ENCODE measurements around the gene GRK7. TPM values are rescaled to one million over a fixed set of nuclear protein-coding genes. Genes with fewer than 3 reads are reported as not detected.
A peak's percentile ranks its signal among the peaks of the same experiment; 100 is the strongest.
"Not testable (repeated sequence)": the region's sequence is repeated elsewhere in the genome, so short reads cannot be mapped to it uniquely, and the experiment has no call there.

GRK7 gene
- total RNA-seq, 1 experiment from 2014 or later = 0.20 TPM

GRCh38 chr3:141795741-141796080 lies 32.5 kb downstream of the GRK7 start:
- peaks cover 14% of the 10 kb centered on the region; the same call in 1 of the 2 replicates for H3K4me1 ChIP-seq
- H3K27ac ChIP-seq = no peak overlapping the region
- H3K36me3 ChIP-seq = no peaks in the 10 kb centered on the region
- H3K4me3 ChIP-seq = no peak overlapping the region
- no peaks in the 10 kb centered on the region for H3K9me3 ChIP-seq (replicated peaks)
- DNase-seq = no peak
- H3K27me3 ChIP-seq = no peaks in the 10 kb centered on the region

GRCh38 chr3:141796081-141796888 lies 33.1 kb downstream of the GRK7 start:
- H3K4me3 ChIP-seq = peak overlapping the region; percentile 60
- peak; percentile 55 to 71 for DNase-seq
- peak overlapping the region; percentile 76 for H3K27ac ChIP-seq
- H3K4me1 ChIP-seq = peaks cover 14% of the 10 kb centered on the region; the same call in 1 of the 2 replicates
- H3K9me3 ChIP-seq (replicated peaks) = no peaks in the 10 kb centered on the region
- H3K27me3 ChIP-seq = no peaks in the 10 kb centered on the region
- no peaks in the 10 kb centered on the region for H3K36me3 ChIP-seq

- no peaks in the 10 kb centered on the region for H3K36me3 ChIP-seq
- peak overlapping the region; percentile 76 for H3K27ac ChIP-seq
- peaks cover 14% of the 10 kb centered on the region; the same call in 1 of the 2 replicates for H3K4me1 ChIP-seq
- no peaks in the 10 kb centered on the region for H3K9me3 ChIP-seq (replicated peaks)
- H3K4me3 ChIP-seq = peak overlapping the region; percentile 60
- DNase-seq = peak; percentile 92 to 93
- no peaks in the 10 kb centered on the region for H3K27me3 ChIP-seq
These were observed 33.9 kb downstream of the GRK7 start for GRCh38 chr3:141796889-141797781.

GRCh38 chr3:141797819-141798447 lies 34.7 kb downstream of the GRK7 start:
- Histone ChIP-seq H3K9me3 (replicated peaks) (no peaks in the 10 kb centered on the region), H3K27me3 (no peaks in the 10 kb centered on the region), H3K36me3 (no peaks in the 10 kb centered on the region), H3K4me3 (peak overlapping the region; percentile 60), H3K27ac (peak overlapping the region; percentile 76), H3K4me1 (peaks cover 14% of the 10 kb centered on the region; the same call in 1 of the 2 replicates)
- peak in 1 of 2 experiments; percentile 26 for DNase-seq

- peaks cover 14% of the 10 kb centered on the region; the same call in 1 of the 2 replicates for H3K4me1 ChIP-seq
- no peaks in the 10 kb centered on the region for H3K36me3 ChIP-seq
- DNase-seq = peak; percentile 27 to 29
- no peak overlapping the region for H3K27ac ChIP-seq
- no peaks in the 10 kb centered on the region for H3K27me3 ChIP-seq
- no peaks in the 10 kb centered on the region for H3K9me3 ChIP-seq (replicated peaks)
- peak overlapping the region; percentile 60 for H3K4me3 ChIP-seq
These were observed 35.2 kb downstream of the GRK7 start for GRCh38 chr3:141798448-141798845.

- Histone ChIP-seq H3K27ac (no peak overlapping the region), H3K4me3 (no peak overlapping the region), H3K27me3 (no peaks in the 10 kb centered on the region), H3K9me3 (replicated peaks) (no peaks in the 10 kb centered on the region), H3K4me1 (peaks cover 5% of the 10 kb centered on the region; the same call in 1 of the 2 replicates), H3K36me3 (no peaks in the 10 kb centered on the region)
- DNase-seq = no peak
These were observed 39.3 kb downstream of the GRK7 start for GRCh38 chr3:141802316-141803077.

GRCh38 chr3:141803538-141803937 lies 40.3 kb downstream of the GRK7 start:
- H3K27me3 ChIP-seq, H3K4me1 ChIP-seq: not testable (repeated sequence)

GRCh38 chr3:141804447-141804777 lies 41.2 kb downstream of the GRK7 start:
- Histone ChIP-seq H3K27ac (no peak overlapping the region), H3K4me3 (no peak overlapping the region), H3K27me3 (no peaks in the 10 kb centered on the region), H3K36me3 (no peaks in the 10 kb centered on the region), H3K4me1 (no peaks in the 10 kb centered on the region; the same call in 1 of the 2 replicates), H3K9me3 (replicated peaks) (no peaks in the 10 kb centered on the region)
- DNase-seq = no peak

More at GRCh38 chr3:141803538-141803937, 40.3 kb downstream of the GRK7 start:
- not testable (repeated sequence) for DNase-seq; H3K27ac ChIP-seq; H3K4me3 ChIP-seq; H3K36me3 ChIP-seq; H3K9me3 ChIP-seq (replicated peaks)

GRCh38 chr3:141804778-141805639 lies 41.8 kb downstream of the GRK7 start:
- Histone ChIP-seq H3K4me3 (no peak overlapping the region), H3K27ac (no peak overlapping the region), H3K9me3 (replicated peaks) (no peaks in the 10 kb centered on the region), H3K36me3 (no peaks in the 10 kb centered on the region), H3K4me1 (no peaks in the 10 kb centered on the region; the same call in 1 of the 2 replicates), H3K27me3 (no peaks in the 10 kb centered on the region)
- DNase-seq = no peak

- H3K4me3 ChIP-seq = no peak overlapping the region
- H3K9me3 ChIP-seq (replicated peaks) = no peaks in the 10 kb centered on the region
- no peaks in the 10 kb centered on the region for H3K36me3 ChIP-seq
- DNase-seq = no peak
- H3K4me1 ChIP-seq = peaks cover 7% of the 10 kb centered on the region
- H3K27me3 ChIP-seq = no peaks in the 10 kb centered on the region
- no peak overlapping the region for H3K27ac ChIP-seq
These were observed 44.2 kb downstream of the GRK7 start for GRCh38 chr3:141807277-141808033.

GRCh38 chr3:141808586-141808985 lies 45.4 kb downstream of the GRK7 start:
- Histone ChIP-seq H3K27ac (no peak overlapping the region), H3K4me3 (no peak overlapping the region), H3K4me1 (peaks cover 10% of the 10 kb centered on the region), H3K27me3 (no peaks in the 10 kb centered on the region), H3K9me3 (replicated peaks) (no peaks in the 10 kb centered on the region), H3K36me3 (no peaks in the 10 kb centered on the region)
- DNase-seq = no peak

- Histone ChIP-seq H3K27ac (no peak overlapping the region), H3K9me3 (replicated peaks) (peaks cover 3% of the 10 kb centered on the region; the same call in 1 of the 2 replicates), H3K4me3 (no peak overlapping the region), H3K27me3 (no peaks in the 10 kb centered on the region), H3K36me3 (no peaks in the 10 kb centered on the region), H3K4me1 (peaks cover 10% of the 10 kb centered on the region)
- DNase-seq = no peak
These were observed 47.0 kb downstream of the GRK7 start for GRCh38 chr3:141810161-141810560.

- H3K9me3 ChIP-seq (replicated peaks) = peaks cover 3% of the 10 kb centered on the region; the same call in 1 of the 2 replicates
- no peaks in the 10 kb centered on the region for H3K27me3 ChIP-seq
- peak overlapping the region; percentile 49 for H3K27ac ChIP-seq
- no peak for DNase-seq
- no peaks in the 10 kb centered on the region for H3K36me3 ChIP-seq
- H3K4me1 ChIP-seq = peaks cover 10% of the 10 kb centered on the region
- no peak overlapping the region for H3K4me3 ChIP-seq
These were observed 48.1 kb downstream of the GRK7 start for GRCh38 chr3:141811348-141811747.

All from SJCRH30 (cell line).